Prostate gland (tissue), 2 donors: ENCODE results near the gene WNT3A.

Source experiments
- POLR2AphosphoS5 ChIP-seq: sonication (generic); formaldehyde crosslinking; IDR thresholded peaks from one replicate; pipeline ENCODE4 v1.6.1; 2017; ENCODE audit warnings: antibody characterized with exemption
- TF ChIP-seq, protein P1 (sequence below), 4 experiments: fragments of 200-600 bp in 2 of 4; fragments of 450-650 bp in 2 of 4; sonication (generic) in 2 of 4; IDR thresholded peaks; 1 replicate in 3 of 4; 2 replicates in 1 of 4; pipeline ENCODE4 v1.5.1; 2016 to 2019; ENCODE audit warnings: antibody characterized with exemption in 4 of 4, mild to moderate bottlenecking in 2 of 4, moderate library complexity in 2 of 4

DNA sequence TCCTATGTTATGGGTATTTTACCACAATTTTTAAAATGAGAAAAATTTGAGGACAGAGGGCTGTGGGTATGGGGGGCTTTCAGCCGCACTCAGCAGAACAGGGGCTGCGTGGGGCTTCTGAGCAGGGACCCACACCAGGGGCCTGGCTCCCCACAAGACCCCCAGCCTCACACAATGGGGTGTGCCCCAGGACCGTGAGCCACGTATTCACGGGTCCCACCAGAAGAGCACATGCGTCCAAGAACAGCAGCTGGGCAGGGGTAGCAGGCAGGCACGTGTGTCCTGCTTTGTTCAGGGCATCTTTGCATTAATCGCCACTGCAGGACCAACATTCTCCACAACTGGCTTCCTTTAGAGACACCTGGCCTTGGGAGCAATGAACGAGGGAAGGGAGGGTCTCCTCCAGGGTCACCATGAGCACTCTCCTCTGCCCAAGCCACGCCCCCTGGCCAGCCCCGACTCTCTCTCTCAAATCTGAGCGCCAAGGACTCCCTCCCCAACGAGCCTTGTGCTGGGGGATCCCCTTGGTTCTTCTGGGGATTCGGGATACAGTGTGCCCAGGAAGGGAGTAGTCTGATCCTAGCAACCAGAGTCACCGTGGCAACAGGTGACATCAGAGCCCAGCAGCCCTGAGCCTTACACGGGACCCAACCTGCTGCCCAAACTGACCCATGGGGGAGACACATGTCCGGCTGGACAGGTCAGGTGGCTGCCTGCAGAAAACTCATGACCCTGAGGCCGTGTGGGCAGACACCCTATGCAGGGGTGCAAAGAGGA is 68.3 kb downstream of the WNT3A start:
- no peak for TF ChIP-seq POLR2AphosphoS5
- TF ChIP-seq, protein P1, sequence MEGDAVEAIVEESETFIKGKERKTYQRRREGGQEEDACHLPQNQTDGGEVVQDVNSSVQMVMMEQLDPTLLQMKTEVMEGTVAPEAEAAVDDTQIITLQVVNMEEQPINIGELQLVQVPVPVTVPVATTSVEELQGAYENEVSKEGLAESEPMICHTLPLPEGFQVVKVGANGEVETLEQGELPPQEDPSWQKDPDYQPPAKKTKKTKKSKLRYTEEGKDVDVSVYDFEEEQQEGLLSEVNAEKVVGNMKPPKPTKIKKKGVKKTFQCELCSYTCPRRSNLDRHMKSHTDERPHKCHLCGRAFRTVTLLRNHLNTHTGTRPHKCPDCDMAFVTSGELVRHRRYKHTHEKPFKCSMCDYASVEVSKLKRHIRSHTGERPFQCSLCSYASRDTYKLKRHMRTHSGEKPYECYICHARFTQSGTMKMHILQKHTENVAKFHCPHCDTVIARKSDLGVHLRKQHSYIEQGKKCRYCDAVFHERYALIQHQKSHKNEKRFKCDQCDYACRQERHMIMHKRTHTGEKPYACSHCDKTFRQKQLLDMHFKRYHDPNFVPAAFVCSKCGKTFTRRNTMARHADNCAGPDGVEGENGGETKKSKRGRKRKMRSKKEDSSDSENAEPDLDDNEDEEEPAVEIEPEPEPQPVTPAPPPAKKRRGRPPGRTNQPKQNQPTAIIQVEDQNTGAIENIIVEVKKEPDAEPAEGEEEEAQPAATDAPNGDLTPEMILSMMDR (IDR thresholded peaks at IDR 0.05) = no peak
